Measurements from ENCODE around the gene TNFAIP6. TPM values are rescaled to one million over a fixed set of nuclear protein-coding genes. Genes with fewer than 3 reads are reported as not detected.

Gene TNFAIP6
- total RNA-seq, 2 experiments from 2014 or later = not detected

GRCh38 chr2:151358166-151358970, 976 bp downstream of the TNFAIP6 start:
- no peak overlapping the region for H3K27ac ChIP-seq (ENCODE audit: low read depth in 1 of 2, low read length in 2 of 2)
- POLR2A ChIA-PET = no interaction called here

GRCh38 chr2:151359768-151360461, 2.5 kb downstream of the TNFAIP6 start:
- no peaks in the 10 kb centered on the region for H3K9me3 Mint-ChIP-seq
- H3K4me1 Mint-ChIP-seq (ENCODE audit: low read depth) = no peaks in the 10 kb centered on the region

More at GRCh38 chr2:151358166-151358970, 976 bp downstream of the TNFAIP6 start:
- Mint-ChIP-seq H3K4me3 (no peak overlapping the region), H3K27me3 (no peaks in the 10 kb centered on the region), H3K36me3 (ENCODE audit: low read depth) (no peaks in the 10 kb centered on the region), H3K4me1 (ENCODE audit: low read depth) (no peaks in the 10 kb centered on the region), H3K9me3 (no peaks in the 10 kb centered on the region), H3K27ac (no peak overlapping the region)
- no peak for TF ChIP-seq CTCF (IDR thresholded peaks at IDR 0.05)
- ATAC-seq (ENCODE audit: poor library complexity) (no peak), DNase-seq (no peak)
- H3K4me1 ChIP-seq (ENCODE audit: insufficient read depth, low read length) = no peaks in the 10 kb centered on the region
- no peaks in the 10 kb centered on the region for H3K36me3 ChIP-seq (ENCODE audit: insufficient read depth, low read length)
- intact Hi-C loops (cut with DNase I, micrococcal nuclease) = no loop called here
- no peaks in the 10 kb centered on the region for H3K9me3 ChIP-seq (ENCODE audit: control insufficient read depth in 1 of 2, insufficient read depth in 1 of 2, low read length in 2 of 2)
- H3K4me3 ChIP-seq (ENCODE audit: low read length) = no peak overlapping the region
- no peaks in the 10 kb centered on the region for H3K27me3 ChIP-seq (ENCODE audit: control insufficient read depth in 1 of 2, insufficient read depth in 2 of 2, low read length in 2 of 2)
- CTCF ChIA-PET = no interaction called here

More at GRCh38 chr2:151359768-151360461, 2.5 kb downstream of the TNFAIP6 start:
- intact Hi-C loops (cut with DNase I, micrococcal nuclease) = no loop called here
- no peaks in the 10 kb centered on the region for H3K9me3 ChIP-seq (ENCODE audit: control insufficient read depth in 1 of 2, insufficient read depth in 1 of 2, low read length in 2 of 2)
- H3K36me3 Mint-ChIP-seq (ENCODE audit: low read depth) = no peaks in the 10 kb centered on the region
- ChIA-PET POLR2A (no interaction called here), CTCF (no interaction called here)
- no peak overlapping the region for H3K4me3 ChIP-seq (ENCODE audit: low read length)
- H3K36me3 ChIP-seq (ENCODE audit: insufficient read depth, low read length) = no peaks in the 10 kb centered on the region
- no peak for TF ChIP-seq CTCF (IDR thresholded peaks at IDR 0.05)
- no peak overlapping the region for H3K4me3 Mint-ChIP-seq
- H3K27ac Mint-ChIP-seq = no peak overlapping the region
- no peaks in the 10 kb centered on the region for H3K27me3 Mint-ChIP-seq
- ATAC-seq (ENCODE audit: poor library complexity) (no peak), DNase-seq (no peak)
- no peaks in the 10 kb centered on the region for H3K4me1 ChIP-seq (ENCODE audit: insufficient read depth, low read length)
- no peaks in the 10 kb centered on the region for H3K27me3 ChIP-seq (ENCODE audit: control insufficient read depth in 1 of 2, insufficient read depth in 2 of 2, low read length in 2 of 2)
- H3K27ac ChIP-seq (ENCODE audit: low read depth in 1 of 2, low read length in 2 of 2) = no peak overlapping the region
